ENCODE results near the gene SLC1A6. TPM values are rescaled to one million over a fixed set of nuclear protein-coding genes. Genes with fewer than 3 reads are reported as not detected.

The SLC1A6 gene
- total RNA-seq, 2 donors from 2014 or later: not detected

- H3K27me3 ChIP-seq: no peaks in the 10 kb centered on the region
- TF ChIP-seq, protein P1, sequence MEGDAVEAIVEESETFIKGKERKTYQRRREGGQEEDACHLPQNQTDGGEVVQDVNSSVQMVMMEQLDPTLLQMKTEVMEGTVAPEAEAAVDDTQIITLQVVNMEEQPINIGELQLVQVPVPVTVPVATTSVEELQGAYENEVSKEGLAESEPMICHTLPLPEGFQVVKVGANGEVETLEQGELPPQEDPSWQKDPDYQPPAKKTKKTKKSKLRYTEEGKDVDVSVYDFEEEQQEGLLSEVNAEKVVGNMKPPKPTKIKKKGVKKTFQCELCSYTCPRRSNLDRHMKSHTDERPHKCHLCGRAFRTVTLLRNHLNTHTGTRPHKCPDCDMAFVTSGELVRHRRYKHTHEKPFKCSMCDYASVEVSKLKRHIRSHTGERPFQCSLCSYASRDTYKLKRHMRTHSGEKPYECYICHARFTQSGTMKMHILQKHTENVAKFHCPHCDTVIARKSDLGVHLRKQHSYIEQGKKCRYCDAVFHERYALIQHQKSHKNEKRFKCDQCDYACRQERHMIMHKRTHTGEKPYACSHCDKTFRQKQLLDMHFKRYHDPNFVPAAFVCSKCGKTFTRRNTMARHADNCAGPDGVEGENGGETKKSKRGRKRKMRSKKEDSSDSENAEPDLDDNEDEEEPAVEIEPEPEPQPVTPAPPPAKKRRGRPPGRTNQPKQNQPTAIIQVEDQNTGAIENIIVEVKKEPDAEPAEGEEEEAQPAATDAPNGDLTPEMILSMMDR (IDR thresholded peaks at IDR 0.05): no peak
- TF ChIP-seq POLR2A (IDR thresholded peaks at IDR 0.05): no peak
- no peaks in the 10 kb centered on the region for H3K36me3 ChIP-seq (replicated peaks in 1 of 2; ENCODE audit: insufficient read depth in 1 of 2, low read depth in 2 of 2)
- H3K4me1 ChIP-seq: no peaks in the 10 kb centered on the region
- WGBS, 2 donors: 75 to 80% methylated on average over 4 of the region's 4 CpGs
- no peak overlapping the region for H3K27ac ChIP-seq
- no peaks in the 10 kb centered on the region for H3K9me3 ChIP-seq
- H3K4me3 ChIP-seq: no peak overlapping the region
- intact Hi-C loops (cut with DNase I): no loop called here
- DNase-seq (no peak), ATAC-seq (no peak)
These were observed 73.0 kb downstream of the SLC1A6 start for GRCh38 chr19:14906711-14907110.

- no peak overlapping the region for H3K27ac ChIP-seq
- 21 to 27% methylated on average over 2 of the region's 2 CpGs for WGBS, 2 donors
- no peak overlapping the region for H3K4me3 ChIP-seq
- TF ChIP-seq, protein P1 (IDR thresholded peaks at IDR 0.05): no peak
- no peak for TF ChIP-seq POLR2A (IDR thresholded peaks at IDR 0.05)
- no peaks in the 10 kb centered on the region for H3K9me3 ChIP-seq
- intact Hi-C loops (cut with DNase I): no loop called here
- H3K4me1 ChIP-seq: no peaks in the 10 kb centered on the region
- no peaks in the 10 kb centered on the region for H3K36me3 ChIP-seq (replicated peaks in 1 of 2; ENCODE audit: insufficient read depth in 1 of 2, low read depth in 2 of 2)
- ATAC-seq: no peak
- H3K27me3 ChIP-seq: no peaks in the 10 kb centered on the region
- no peak for DNase-seq
These were observed 77.9 kb downstream of the SLC1A6 start for GRCh38 chr19:14901675-14902260.

Other genes with a start within 250 kb of the SLC1A6 start
- gene ADGRE2, start 201.3 kb downstream of the SLC1A6 start, total RNA-seq: 1 to 10 TPM in 1 of 2 donors, under 1 TPM in 1; 0.33 to 1.3 TPM
- not detected for gene OR7A5, start 144.7 kb downstream of the SLC1A6 start, total RNA-seq
- not detected for gene OR7C1, start 144.7 kb downstream of the SLC1A6 start, total RNA-seq
- gene OR7A10, start 130.9 kb downstream of the SLC1A6 start, total RNA-seq: not detected
- not detected for gene OR7A17, start 93.7 kb downstream of the SLC1A6 start, total RNA-seq
- gene OR7C2, start 38.4 kb downstream of the SLC1A6 start, total RNA-seq: not detected
- not detected for gene CASP14, start 69.6 kb upstream of the SLC1A6 start, total RNA-seq
- not detected for gene OR1I1, start 102.3 kb upstream of the SLC1A6 start, total RNA-seq
- gene SYDE1, start 127.5 kb upstream of the SLC1A6 start, total RNA-seq: 1 to 10 TPM; 6.3 to 9.9 TPM
- 10 to 100 TPM; 20.2 to 33.9 TPM for gene NOTCH3, start 221.1 kb upstream of the SLC1A6 start, total RNA-seq